Measurements from ENCODE around the gene SYT14.
"Not testable (repeated sequence)": the region's sequence is repeated elsewhere in the genome, so short reads cannot be mapped to it uniquely, and the experiment has no call there.

Gene SYT14

GRCh38 chr1:210049616-210050015 lies 111.6 kb downstream of the SYT14 start:
- no peak overlapping the region for H3K27ac ChIP-seq
- no peak overlapping the region for H3K9ac ChIP-seq
- H3K4me1 ChIP-seq = no peaks in the 10 kb centered on the region
- H3K9me3 ChIP-seq (replicated peaks in 1 of 11) = peaks cover 0 to 10% (median 0%) of the 10 kb centered on the region in 11 experiments; a peak in 6 of 22 replicates
- H3K4me3 ChIP-seq = no peak overlapping the region
- no peaks in the 10 kb centered on the region for H4K20me1 ChIP-seq
- no peaks in the 10 kb centered on the region for H3K36me3 ChIP-seq
- no peaks in the 10 kb centered on the region for H3K27me3 ChIP-seq
- no peak overlapping the region for H3K4me2 ChIP-seq
- TF ChIP-seq Cebpa-rat (IDR thresholded peaks at IDR 0.05) = no peak

DNA sequence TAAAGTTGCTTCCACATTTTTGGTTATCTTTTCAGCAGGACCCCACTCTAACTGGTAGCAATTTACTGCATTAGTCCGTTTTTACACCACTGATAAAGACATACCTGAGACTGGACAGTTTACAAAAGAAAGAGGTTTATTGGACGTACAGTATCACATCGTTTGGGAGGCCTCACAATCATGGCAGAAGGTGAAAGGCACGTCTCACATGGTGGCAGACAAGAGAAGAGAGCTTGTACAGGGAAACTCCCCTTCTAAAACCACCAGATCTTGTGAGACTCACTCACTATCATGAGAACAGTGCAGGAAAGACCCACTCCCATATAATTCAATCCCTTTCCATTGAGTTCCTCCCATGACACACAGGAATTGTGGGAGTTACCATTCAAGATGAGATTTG lies 112.5 kb downstream of the SYT14 start:
- H3K9me3 ChIP-seq (replicated peaks in 1 of 11) = peaks cover 0 to 10% (median 0%) of the 10 kb centered on the region in 11 experiments; a peak in 6 of 22 replicates
- H3K27me3 ChIP-seq, H3K4me2 ChIP-seq, H3K27ac ChIP-seq, H4K20me1 ChIP-seq, H3K9ac ChIP-seq, H3K36me3 ChIP-seq, H3K4me1 ChIP-seq, H3K4me3 ChIP-seq: not testable (repeated sequence)

DNA sequence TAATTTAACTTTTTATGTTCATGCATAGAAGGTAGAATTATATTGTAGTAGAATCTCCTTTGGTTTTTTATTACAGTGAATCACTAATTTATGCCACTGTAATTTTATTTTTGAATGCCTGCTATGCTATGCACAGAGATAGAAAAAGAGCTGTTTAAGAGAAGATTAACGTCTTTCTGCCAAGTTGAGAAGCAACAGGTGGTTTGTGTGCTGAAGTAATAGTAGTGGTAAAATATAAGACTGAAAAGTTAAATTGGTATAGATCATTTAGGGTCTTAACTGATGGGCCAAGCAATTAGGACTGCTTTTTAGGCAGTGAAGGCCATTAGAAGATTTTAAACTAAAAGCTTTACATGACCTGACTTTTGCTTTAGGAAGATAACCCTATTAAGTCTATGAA lies 115.1 kb downstream of the SYT14 start:
- Histone ChIP-seq H3K27me3 (no peaks in the 10 kb centered on the region), H3K9me3 (replicated peaks in 1 of 11) (peaks cover 0 to 10% (median 0%) of the 10 kb centered on the region in 11 experiments; a peak in 5 of 22 replicates), H3K36me3 (no peaks in the 10 kb centered on the region), H3K4me1 (no peaks in the 10 kb centered on the region), H3K4me2 (no peak overlapping the region), H3K9ac (no peak overlapping the region), H4K20me1 (no peaks in the 10 kb centered on the region), H3K27ac (no peak overlapping the region), H3K4me3 (no peak overlapping the region)
- TF ChIP-seq Cebpa-rat (IDR thresholded peaks at IDR 0.05) = no peak

GRCh38 chr1:210057593-210057992 lies 119.6 kb downstream of the SYT14 start:
- Histone ChIP-seq H4K20me1 (no peaks in the 10 kb centered on the region), H3K36me3 (no peaks in the 10 kb centered on the region), H3K4me3 (no peak overlapping the region), H3K27ac (no peak overlapping the region), H3K4me2 (no peak overlapping the region), H3K27me3 (no peaks in the 10 kb centered on the region), H3K9ac (no peak overlapping the region), H3K4me1 (no peaks in the 10 kb centered on the region), H3K9me3 (replicated peaks in 1 of 11) (no peaks in the 10 kb centered on the region)
- no peak for TF ChIP-seq Cebpa-rat (IDR thresholded peaks at IDR 0.05)

GRCh38 chr1:210061992-210062391 lies 124.0 kb downstream of the SYT14 start:
- no peaks in the 10 kb centered on the region for H3K4me1 ChIP-seq
- no peak overlapping the region for H3K4me2 ChIP-seq
- H3K9me3 ChIP-seq (replicated peaks in 1 of 11) = peaks cover 0 to 4% (median 0%) of the 10 kb centered on the region in 11 experiments; a peak in 3 of 22 replicates
- no peaks in the 10 kb centered on the region for H3K27me3 ChIP-seq
- H4K20me1 ChIP-seq = no peaks in the 10 kb centered on the region
- H3K9ac ChIP-seq = no peak overlapping the region
- no peak overlapping the region for H3K27ac ChIP-seq
- TF ChIP-seq Cebpa-rat (IDR thresholded peaks at IDR 0.05) = no peak
- no peak overlapping the region for H3K4me3 ChIP-seq
- H3K36me3 ChIP-seq = no peaks in the 10 kb centered on the region

- H3K4me3 ChIP-seq = no peak overlapping the region
- TF ChIP-seq Cebpa-rat (IDR thresholded peaks at IDR 0.05) = no peak
- no peaks in the 10 kb centered on the region for H4K20me1 ChIP-seq
- H3K9me3 ChIP-seq (replicated peaks in 1 of 11) = no peaks in the 10 kb centered on the region
- no peak overlapping the region for H3K27ac ChIP-seq
- H3K36me3 ChIP-seq = no peaks in the 10 kb centered on the region
- H3K4me1 ChIP-seq = no peaks in the 10 kb centered on the region
- H3K27me3 ChIP-seq = no peaks in the 10 kb centered on the region
- H3K4me2 ChIP-seq = no peak overlapping the region
- H3K9ac ChIP-seq = no peak overlapping the region
Observed at GRCh38 chr1:210070531-210070930, 132.5 kb downstream of the SYT14 start.

DNA sequence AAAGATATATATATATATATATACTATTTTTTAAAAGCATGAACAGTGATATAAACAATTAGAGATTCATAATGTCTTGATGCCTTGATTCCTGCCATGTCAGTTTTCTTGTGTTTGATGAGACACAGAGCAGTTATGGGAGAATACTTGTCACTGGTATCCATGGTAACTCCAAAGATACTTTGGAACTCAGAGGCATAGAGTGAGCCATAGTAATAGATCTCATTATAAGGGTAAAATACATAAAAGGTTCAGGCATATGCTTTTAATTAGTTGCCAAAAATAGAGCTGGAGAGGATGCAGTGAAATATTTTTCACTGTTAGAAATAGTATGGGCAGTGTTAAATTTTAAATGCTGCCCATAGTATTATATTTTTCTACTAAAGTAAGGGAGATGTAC lies 134.1 kb downstream of the SYT14 start:
- H3K4me1 ChIP-seq = no peaks in the 10 kb centered on the region
- H3K27me3 ChIP-seq = no peaks in the 10 kb centered on the region
- H3K9me3 ChIP-seq (replicated peaks in 1 of 11) = peaks cover 0 to 8% (median 2%) of the 10 kb centered on the region in 11 experiments; a peak in 4 of 22 replicates
- H3K4me3 ChIP-seq = no peak overlapping the region
- H3K36me3 ChIP-seq = no peaks in the 10 kb centered on the region
- H3K9ac ChIP-seq = no peak overlapping the region
- no peak overlapping the region for H3K4me2 ChIP-seq
- H4K20me1 ChIP-seq = no peaks in the 10 kb centered on the region
- H3K27ac ChIP-seq = no peak overlapping the region
- TF ChIP-seq Cebpa-rat (IDR thresholded peaks at IDR 0.05) = no peak

DNA sequence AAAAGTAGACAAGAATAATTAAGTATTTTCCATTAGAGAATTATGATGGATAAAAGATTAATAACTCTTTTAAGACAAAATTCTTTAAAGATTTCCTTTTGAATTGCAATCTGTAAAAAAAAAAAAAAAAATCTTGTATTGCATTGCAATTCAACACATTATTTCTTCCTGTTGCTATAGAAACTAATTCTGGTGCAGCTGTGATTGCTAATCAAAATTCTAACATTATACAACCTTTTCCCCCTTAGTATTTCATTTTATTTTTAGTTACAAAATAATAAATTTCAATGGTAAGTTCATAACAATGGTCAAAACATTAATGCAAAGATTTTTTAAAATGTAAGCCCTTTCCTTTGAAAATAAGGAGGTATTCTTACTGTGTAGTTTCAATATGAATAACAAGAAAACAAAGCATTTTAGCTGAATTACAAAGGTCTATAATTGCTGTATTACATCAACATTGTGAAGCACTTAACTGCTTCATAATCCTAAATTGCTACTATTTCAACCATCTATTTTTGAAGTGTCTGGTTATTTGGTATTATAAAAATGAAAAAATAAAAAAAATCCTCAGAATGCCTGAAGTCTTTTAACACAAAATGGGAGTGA lies 135.0 kb downstream of the SYT14 start:
- no peaks in the 10 kb centered on the region for H3K27me3 ChIP-seq

GRCh38 chr1:210074904-210075303 lies 136.9 kb downstream of the SYT14 start:
- H3K9me3 ChIP-seq (replicated peaks in 1 of 11) = peaks cover 0 to 14% (median 5%) of the 10 kb centered on the region in 11 experiments; a peak in 5 of 22 replicates
- no peak overlapping the region for H3K9ac ChIP-seq
- no peak for TF ChIP-seq Cebpa-rat (IDR thresholded peaks at IDR 0.05)

More for the DNA sequence above, 135.0 kb downstream of the SYT14 start:
- TF ChIP-seq Cebpa-rat (IDR thresholded peaks at IDR 0.05) = no peak
- Histone ChIP-seq H3K4me3 (no peak overlapping the region), H3K9ac (no peak overlapping the region), H3K4me1 (no peaks in the 10 kb centered on the region), H3K4me2 (no peak overlapping the region), H3K27ac (no peak overlapping the region), H3K36me3 (no peaks in the 10 kb centered on the region), H3K9me3 (replicated peaks in 1 of 11) (peaks cover 0 to 14% (median 5%) of the 10 kb centered on the region in 11 experiments; a peak in 5 of 22 replicates), H4K20me1 (no peaks in the 10 kb centered on the region)

GRCh38 chr1:210076620-210077019 lies 138.6 kb downstream of the SYT14 start:
- H4K20me1 ChIP-seq = no peaks in the 10 kb centered on the region
- no peak for TF ChIP-seq Cebpa-rat (IDR thresholded peaks at IDR 0.05)
- peaks cover 0 to 14% (median 5%) of the 10 kb centered on the region in 11 experiments; a peak in 5 of 22 replicates for H3K9me3 ChIP-seq (replicated peaks in 1 of 11)
- no peak overlapping the region for H3K4me3 ChIP-seq
- no peaks in the 10 kb centered on the region for H3K4me1 ChIP-seq
- H3K27me3 ChIP-seq = no peaks in the 10 kb centered on the region
- no peaks in the 10 kb centered on the region for H3K36me3 ChIP-seq
- no peak overlapping the region for H3K27ac ChIP-seq
- no peak overlapping the region for H3K4me2 ChIP-seq
- H3K9ac ChIP-seq = no peak overlapping the region

More at GRCh38 chr1:210074904-210075303, 136.9 kb downstream of the SYT14 start:
- no peaks in the 10 kb centered on the region for H4K20me1 ChIP-seq
- H3K4me2 ChIP-seq = no peak overlapping the region
- H3K27me3 ChIP-seq = no peaks in the 10 kb centered on the region
- no peak overlapping the region for H3K4me3 ChIP-seq
- no peaks in the 10 kb centered on the region for H3K36me3 ChIP-seq
- no peak overlapping the region for H3K27ac ChIP-seq
- H3K4me1 ChIP-seq = no peaks in the 10 kb centered on the region
